Suppressor macrophage treated with lipopolysaccharide for 1 hour (primary cell): ENCODE results near the gene NKAIN4.
A peak's percentile ranks its signal among the peaks of the same experiment; 100 is the strongest.

Experiments
- DNase-seq, 3 donors: peaks; one replicate each; pipeline ENCODE4 v3.0.0-alpha.2; 2020 to 2022

Gene NKAIN4

GRCh38 chr20:63287697-63288580 lies 33.7 kb upstream of the NKAIN4 start:
- DNase-seq = no peak

GRCh38 chr20:63286781-63287696 lies 32.8 kb upstream of the NKAIN4 start:
- DNase-seq = no peak

- no peak for DNase-seq
These were observed 31.7 kb upstream of the NKAIN4 start for GRCh38 chr20:63285636-63286615.

- no peak for DNase-seq
These were observed 30.8 kb upstream of the NKAIN4 start for GRCh38 chr20:63284981-63285524.

GRCh38 chr20:63284544-63284949 lies 30.3 kb upstream of the NKAIN4 start:
- DNase-seq = peak in 1 of 3 donors; percentile 31

- no peak for DNase-seq
These were observed 29.8 kb upstream of the NKAIN4 start for GRCh38 chr20:63284083-63284440.

GRCh38 chr20:63283397-63284082 lies 29.3 kb upstream of the NKAIN4 start:
- DNase-seq = no peak

GRCh38 chr20:63282946-63283345 lies 28.7 kb upstream of the NKAIN4 start:
- DNase-seq = no peak

- DNase-seq = no peak
These were observed 27.7 kb upstream of the NKAIN4 start for GRCh38 chr20:63281742-63282665.

- no peak for DNase-seq
These were observed 26.8 kb upstream of the NKAIN4 start for GRCh38 chr20:63280929-63281545.

GRCh38 chr20:63280371-63280770 lies 26.1 kb upstream of the NKAIN4 start:
- no peak for DNase-seq

- DNase-seq = no peak
These were observed 25.7 kb upstream of the NKAIN4 start for GRCh38 chr20:63279931-63280330.

GRCh38 chr20:63278661-63279060 lies 24.4 kb upstream of the NKAIN4 start:
- no peak for DNase-seq

- no peak for DNase-seq
These were observed 23.4 kb upstream of the NKAIN4 start for GRCh38 chr20:63277466-63278272.

- no peak for DNase-seq
These were observed 22.7 kb upstream of the NKAIN4 start for GRCh38 chr20:63276956-63277355.

GRCh38 chr20:63275825-63276224 lies 21.6 kb upstream of the NKAIN4 start:
- no peak for DNase-seq

- DNase-seq = no peak
These were observed 20.3 kb upstream of the NKAIN4 start for GRCh38 chr20:63274381-63275228.
